Measurements from ENCODE around the gene OLFML2B.

DNA sequence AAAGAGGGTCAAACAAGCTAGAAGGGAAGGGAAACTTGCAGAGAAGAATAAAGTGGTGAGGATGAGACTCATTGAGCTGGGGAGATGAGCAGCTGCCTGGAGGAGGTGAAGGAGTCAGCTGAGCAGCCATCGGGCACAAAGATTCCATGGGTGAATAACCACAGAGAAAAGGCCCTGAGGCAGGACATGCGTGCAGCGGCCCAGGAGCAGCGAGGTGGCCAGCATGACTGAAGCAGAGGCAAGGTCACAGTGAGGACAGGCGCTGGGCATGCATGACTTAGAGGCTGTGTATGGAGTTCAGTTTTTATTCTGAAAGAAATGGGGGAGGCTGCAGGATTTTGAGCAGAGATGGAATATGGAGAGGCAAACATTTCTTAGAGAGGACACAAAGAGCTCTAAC lies 24.9 kb downstream of the OLFML2B start:
- TF ChIP-seq, protein P1, sequence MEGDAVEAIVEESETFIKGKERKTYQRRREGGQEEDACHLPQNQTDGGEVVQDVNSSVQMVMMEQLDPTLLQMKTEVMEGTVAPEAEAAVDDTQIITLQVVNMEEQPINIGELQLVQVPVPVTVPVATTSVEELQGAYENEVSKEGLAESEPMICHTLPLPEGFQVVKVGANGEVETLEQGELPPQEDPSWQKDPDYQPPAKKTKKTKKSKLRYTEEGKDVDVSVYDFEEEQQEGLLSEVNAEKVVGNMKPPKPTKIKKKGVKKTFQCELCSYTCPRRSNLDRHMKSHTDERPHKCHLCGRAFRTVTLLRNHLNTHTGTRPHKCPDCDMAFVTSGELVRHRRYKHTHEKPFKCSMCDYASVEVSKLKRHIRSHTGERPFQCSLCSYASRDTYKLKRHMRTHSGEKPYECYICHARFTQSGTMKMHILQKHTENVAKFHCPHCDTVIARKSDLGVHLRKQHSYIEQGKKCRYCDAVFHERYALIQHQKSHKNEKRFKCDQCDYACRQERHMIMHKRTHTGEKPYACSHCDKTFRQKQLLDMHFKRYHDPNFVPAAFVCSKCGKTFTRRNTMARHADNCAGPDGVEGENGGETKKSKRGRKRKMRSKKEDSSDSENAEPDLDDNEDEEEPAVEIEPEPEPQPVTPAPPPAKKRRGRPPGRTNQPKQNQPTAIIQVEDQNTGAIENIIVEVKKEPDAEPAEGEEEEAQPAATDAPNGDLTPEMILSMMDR (IDR thresholded peaks at IDR 0.05): no peak
- no peak for TF ChIP-seq POLR2A (IDR thresholded peaks at IDR 0.05)

Measured in uterus (tissue), 2 donors.